Osteocyte (in vitro differentiated cells): ENCODE measurements around the gene SECISBP2L. TPM values are rescaled to one million over a fixed set of nuclear protein-coding genes. Genes with fewer than 3 reads are reported as not detected.

Experiments
- DNase-seq: peaks from one replicate; pipeline ENCODE4 v3.0.0; 2021; ENCODE audit warnings: mixed read lengths; ENCODE audit not compliant: unreplicated experiment; ENCODE audit errors: extremely low spot score
- H3K27ac Mint-ChIP-seq: one replicate; pipeline ENCODE4 v1.8.0; 2021; ENCODE audit warnings: mild to moderate bottlenecking, mixed read lengths; ENCODE audit not compliant: unreplicated experiment
- H3K27me3 Mint-ChIP-seq: one replicate; pipeline ENCODE4 v1.8.0; 2021; ENCODE audit warnings: mixed read lengths; ENCODE audit not compliant: unreplicated experiment
- H3K36me3 Mint-ChIP-seq: one replicate; pipeline ENCODE4 v1.8.0; 2021; ENCODE audit warnings: mixed read lengths; ENCODE audit not compliant: unreplicated experiment
- H3K4me1 Mint-ChIP-seq: one replicate; pipeline ENCODE4 v1.8.0; 2021; ENCODE audit warnings: mixed read lengths; ENCODE audit not compliant: unreplicated experiment
- H3K4me3 Mint-ChIP-seq: one replicate; pipeline ENCODE4 v1.8.0; 2021; ENCODE audit warnings: mild to moderate bottlenecking, moderate library complexity, mixed read lengths; ENCODE audit not compliant: unreplicated experiment
- H3K9me3 Mint-ChIP-seq: one replicate; pipeline ENCODE4 v1.8.0; 2021; ENCODE audit warnings: mixed read lengths; ENCODE audit not compliant: unreplicated experiment
- CTCF ChIP-seq: fragments of 200-600 bp; sonication (generic); IDR thresholded peaks from 2 replicates; pipeline ENCODE4 v1.5.0; 2021; ENCODE audit warnings: antibody characterized with exemption, mild to moderate bottlenecking, moderate library complexity
- total RNA-seq: library from RNA; stranded (reverse); gene quantifications from 2 replicates; pipeline ENCODE4 v1.2.1, GENCODE V29; 2021

SECISBP2L gene
- total RNA-seq, 1 donor from 2014 or later: 47.7 TPM

- no peaks in the 10 kb centered on the region for H3K9me3 Mint-ChIP-seq
- no peaks in the 10 kb centered on the region for H3K27me3 Mint-ChIP-seq
- peaks cover 3% of the 10 kb centered on the region for H3K36me3 Mint-ChIP-seq
- peak overlapping the region; percentile 91 for H3K27ac Mint-ChIP-seq
- H3K4me1 Mint-ChIP-seq: peaks cover 37% of the 10 kb centered on the region
- DNase-seq: no peak
- H3K4me3 Mint-ChIP-seq: peak overlapping the region; percentile 91
- no peak for TF ChIP-seq CTCF
These were observed 1.3 kb downstream of the SECISBP2L start for GRCh38 chr15:49044766-49045606.

GRCh38 chr15:49044002-49044401 lies 2.2 kb downstream of the SECISBP2L start:
- no peak for TF ChIP-seq CTCF
- no peaks in the 10 kb centered on the region for H3K27me3 Mint-ChIP-seq
- DNase-seq: no peak
- H3K4me1 Mint-ChIP-seq: peaks cover 40% of the 10 kb centered on the region
- H3K36me3 Mint-ChIP-seq: peaks cover 3% of the 10 kb centered on the region
- peak overlapping the region; percentile 91 for H3K4me3 Mint-ChIP-seq
- no peaks in the 10 kb centered on the region for H3K9me3 Mint-ChIP-seq
- peak overlapping the region; percentile 18 for H3K27ac Mint-ChIP-seq

GRCh38 chr15:49042165-49042564 lies 4.1 kb downstream of the SECISBP2L start:
- Mint-ChIP-seq H3K4me1 (peaks cover 54% of the 10 kb centered on the region), H3K27me3 (no peaks in the 10 kb centered on the region), H3K9me3 (no peaks in the 10 kb centered on the region), H3K27ac (no peak overlapping the region), H3K4me3 (no peak overlapping the region), H3K36me3 (peaks cover 4% of the 10 kb centered on the region)
- no peak for DNase-seq
- no peak for TF ChIP-seq CTCF

- no peak for DNase-seq
- H3K4me1 Mint-ChIP-seq: peaks cover 56% of the 10 kb centered on the region
- no peak overlapping the region for H3K4me3 Mint-ChIP-seq
- no peaks in the 10 kb centered on the region for H3K27me3 Mint-ChIP-seq
- no peak for TF ChIP-seq CTCF
- peak overlapping the region; percentile 53 for H3K27ac Mint-ChIP-seq
- peaks cover 5% of the 10 kb centered on the region for H3K36me3 Mint-ChIP-seq
- H3K9me3 Mint-ChIP-seq: no peaks in the 10 kb centered on the region
These were observed 4.8 kb downstream of the SECISBP2L start for GRCh38 chr15:49041426-49041825.

GRCh38 chr15:49040151-49040550 lies 6.1 kb downstream of the SECISBP2L start:
- H3K27ac Mint-ChIP-seq: no peak overlapping the region
- no peaks in the 10 kb centered on the region for H3K27me3 Mint-ChIP-seq
- no peak overlapping the region for H3K4me3 Mint-ChIP-seq
- H3K9me3 Mint-ChIP-seq: no peaks in the 10 kb centered on the region
- DNase-seq: no peak
- H3K36me3 Mint-ChIP-seq: peaks cover 13% of the 10 kb centered on the region
- no peak for TF ChIP-seq CTCF
- peaks cover 60% of the 10 kb centered on the region for H3K4me1 Mint-ChIP-seq
